Astrocyte (in vitro differentiated cells and primary cell): ENCODE measurements around the gene DCUN1D2.

Experiments used
- CTCF ChIP-seq: IDR thresholded peaks from 2 replicates; pipeline ENCODE4 v1.5.1; 2011; ENCODE audit warnings: low read depth, mild to moderate bottlenecking, inconsistent platforms, low read length, moderate library complexity; ENCODE audit not compliant: insufficient read depth
- EZH2 ChIP-seq: IDR thresholded peaks from 2 replicates; pipeline ENCODE4 v1.6.1; 2012; ENCODE audit warnings: mild to moderate bottlenecking, low read length, inconsistent platforms; ENCODE audit not compliant: insufficient read depth

- TF ChIP-seq CTCF (no peak), EZH2 (no peak)
These were observed 46.7 kb upstream of the DCUN1D2 start for GRCh38 chr13:113537205-113537604.
